ENCODE results near the gene ARL5C. TPM values are rescaled to one million over a fixed set of nuclear protein-coding genes. Genes with fewer than 3 reads are reported as not detected.
A peak's percentile ranks its signal among the peaks of the same experiment; 100 is the strongest.

The ARL5C gene
- total RNA-seq, 2 donors from 2014 or later: not detected

GRCh38 chr17:39186481-39187002, 20.6 kb upstream of the ARL5C start:
- DNase-seq (no peak), ATAC-seq (no peak)
- no peaks in the 10 kb centered on the region for H3K9me3 ChIP-seq (ENCODE audit: control insufficient read depth, low read length, poor library complexity, severe bottlenecking)
- H3K4me3 Mint-ChIP-seq: no peak overlapping the region
- H3K27me3 Mint-ChIP-seq: no peaks in the 10 kb centered on the region
- peaks cover 2% of the 10 kb centered on the region for H3K4me1 Mint-ChIP-seq
- H3K36me3 Mint-ChIP-seq (ENCODE audit: low read depth): peaks cover 8% of the 10 kb centered on the region
- no peak overlapping the region for H3K27ac Mint-ChIP-seq

GRCh38 chr17:39183720-39184119, 17.8 kb upstream of the ARL5C start:
- H3K9me3 ChIP-seq (ENCODE audit: control insufficient read depth, low read length, poor library complexity, severe bottlenecking): no peaks in the 10 kb centered on the region
- no peak for ATAC-seq
- Mint-ChIP-seq H3K4me3 (no peak overlapping the region), H3K27me3 (no peaks in the 10 kb centered on the region), H3K27ac (no peak overlapping the region), H3K4me1 (peaks cover 2% of the 10 kb centered on the region), H3K36me3 (ENCODE audit: low read depth) (peaks cover 8% of the 10 kb centered on the region)
- no peak for DNase-seq

- ATAC-seq (no peak), DNase-seq (no peak)
- Mint-ChIP-seq H3K4me1 (peaks cover 2% of the 10 kb centered on the region), H3K36me3 (ENCODE audit: low read depth) (peaks cover 8% of the 10 kb centered on the region), H3K4me3 (no peak overlapping the region), H3K27me3 (no peaks in the 10 kb centered on the region), H3K27ac (no peak overlapping the region)
- H3K9me3 ChIP-seq (ENCODE audit: control insufficient read depth, low read length, poor library complexity, severe bottlenecking): no peaks in the 10 kb centered on the region
Observed at GRCh38 chr17:39183045-39183444, 17.1 kb upstream of the ARL5C start.

GRCh38 chr17:39181303-39181702, 15.3 kb upstream of the ARL5C start:
- H3K36me3 Mint-ChIP-seq (ENCODE audit: low read depth): peaks cover 10% of the 10 kb centered on the region
- ATAC-seq (no peak), DNase-seq (no peak)
- no peak overlapping the region for H3K4me3 Mint-ChIP-seq
- no peaks in the 10 kb centered on the region for H3K27me3 Mint-ChIP-seq
- H3K9me3 ChIP-seq (ENCODE audit: control insufficient read depth, low read length, poor library complexity, severe bottlenecking): no peaks in the 10 kb centered on the region
- no peak overlapping the region for H3K27ac Mint-ChIP-seq
- peaks cover 4% of the 10 kb centered on the region for H3K4me1 Mint-ChIP-seq

- Mint-ChIP-seq H3K27ac (peak overlapping the region; percentile 65), H3K27me3 (no peaks in the 10 kb centered on the region), H3K36me3 (ENCODE audit: low read depth) (peaks cover 3% of the 10 kb centered on the region), H3K4me3 (no peak overlapping the region), H3K4me1 (peaks cover 11% of the 10 kb centered on the region)
- DNase-seq (no peak), ATAC-seq (no peak)
- H3K9me3 ChIP-seq (ENCODE audit: control insufficient read depth, low read length, poor library complexity, severe bottlenecking): no peaks in the 10 kb centered on the region
Observed at GRCh38 chr17:39178536-39178935, 12.6 kb upstream of the ARL5C start.

- Mint-ChIP-seq H3K27me3 (no peaks in the 10 kb centered on the region), H3K4me3 (no peak overlapping the region)
- no peak for DNase-seq
Observed at GRCh38 chr17:39177256-39177655, 11.3 kb upstream of the ARL5C start.

GRCh38 chr17:39175695-39176093, 9.7 kb upstream of the ARL5C start:
- no peaks in the 10 kb centered on the region for H3K9me3 ChIP-seq (ENCODE audit: control insufficient read depth, low read length, poor library complexity, severe bottlenecking)
- no peaks in the 10 kb centered on the region for H3K27me3 Mint-ChIP-seq
- no peak for DNase-seq
- H3K36me3 Mint-ChIP-seq (ENCODE audit: low read depth): peaks cover 2% of the 10 kb centered on the region
- peaks cover 18% of the 10 kb centered on the region for H3K4me1 Mint-ChIP-seq
- H3K4me3 Mint-ChIP-seq: no peak overlapping the region
- H3K27ac Mint-ChIP-seq: no peak overlapping the region
- ATAC-seq: no peak

More at GRCh38 chr17:39177256-39177655, 11.3 kb upstream of the ARL5C start:
- peaks cover 2% of the 10 kb centered on the region for H3K36me3 Mint-ChIP-seq (ENCODE audit: low read depth)
- peaks cover 13% of the 10 kb centered on the region for H3K4me1 Mint-ChIP-seq
- no peak for ATAC-seq
- H3K27ac Mint-ChIP-seq: no peak overlapping the region
- H3K9me3 ChIP-seq (ENCODE audit: control insufficient read depth, low read length, poor library complexity, severe bottlenecking): no peaks in the 10 kb centered on the region

- Mint-ChIP-seq H3K36me3 (ENCODE audit: low read depth) (peaks cover 2% of the 10 kb centered on the region), H3K4me3 (peak overlapping the region; percentile 52), H3K27me3 (no peaks in the 10 kb centered on the region), H3K27ac (no peak overlapping the region), H3K4me1 (peaks cover 18% of the 10 kb centered on the region)
- DNase-seq: peak; percentile 54 to 71 (median 62)
- peak; percentile 87 for ATAC-seq
- no peaks in the 10 kb centered on the region for H3K9me3 ChIP-seq (ENCODE audit: control insufficient read depth, low read length, poor library complexity, severe bottlenecking)
Observed at GRCh38 chr17:39174920-39175694, 9.1 kb upstream of the ARL5C start.

- ATAC-seq (no peak), DNase-seq (no peak)
- Mint-ChIP-seq H3K4me1 (peaks cover 18% of the 10 kb centered on the region), H3K36me3 (ENCODE audit: low read depth) (peaks cover 2% of the 10 kb centered on the region), H3K4me3 (no peak overlapping the region), H3K27me3 (no peaks in the 10 kb centered on the region), H3K27ac (peak overlapping the region; percentile 2)
- H3K9me3 ChIP-seq (ENCODE audit: control insufficient read depth, low read length, poor library complexity, severe bottlenecking): no peaks in the 10 kb centered on the region
Observed at GRCh38 chr17:39173526-39174274, 7.7 kb upstream of the ARL5C start.

GRCh38 chr17:39173080-39173479, 7.1 kb upstream of the ARL5C start:
- Mint-ChIP-seq H3K27ac (peak overlapping the region; percentile 2), H3K4me1 (peaks cover 18% of the 10 kb centered on the region), H3K4me3 (no peak overlapping the region), H3K27me3 (no peaks in the 10 kb centered on the region), H3K36me3 (ENCODE audit: low read depth) (peaks cover 2% of the 10 kb centered on the region)
- no peaks in the 10 kb centered on the region for H3K9me3 ChIP-seq (ENCODE audit: control insufficient read depth, low read length, poor library complexity, severe bottlenecking)
- no peak for DNase-seq
- no peak for ATAC-seq

- no peaks in the 10 kb centered on the region for H3K9me3 ChIP-seq (ENCODE audit: control insufficient read depth, low read length, poor library complexity, severe bottlenecking)
- H3K4me3 Mint-ChIP-seq: no peak overlapping the region
- peaks cover 7% of the 10 kb centered on the region for H3K27me3 Mint-ChIP-seq
- peaks cover under 1% of the 10 kb centered on the region for H3K36me3 Mint-ChIP-seq (ENCODE audit: low read depth)
- peaks cover 22% of the 10 kb centered on the region for H3K4me1 Mint-ChIP-seq
- ATAC-seq (no peak), DNase-seq (no peak)
- no peak overlapping the region for H3K27ac Mint-ChIP-seq
Observed at GRCh38 chr17:39171933-39172332, 6.0 kb upstream of the ARL5C start.

- Mint-ChIP-seq H3K36me3 (ENCODE audit: low read depth) (peaks cover 2% of the 10 kb centered on the region), H3K27ac (no peak overlapping the region)
Observed at GRCh38 chr17:39170558-39170957, 4.6 kb upstream of the ARL5C start.

GRCh38 chr17:39170109-39170508, 4.1 kb upstream of the ARL5C start:
- peaks cover 16% of the 10 kb centered on the region for H3K4me1 Mint-ChIP-seq
- DNase-seq (no peak), ATAC-seq (no peak)
- H3K36me3 Mint-ChIP-seq (ENCODE audit: low read depth): peaks cover 2% of the 10 kb centered on the region
- H3K27me3 Mint-ChIP-seq: peaks cover 20% of the 10 kb centered on the region
- no peak overlapping the region for H3K27ac Mint-ChIP-seq
- H3K9me3 ChIP-seq (ENCODE audit: control insufficient read depth, low read length, poor library complexity, severe bottlenecking): no peaks in the 10 kb centered on the region
- no peak overlapping the region for H3K4me3 Mint-ChIP-seq

More at GRCh38 chr17:39170558-39170957, 4.6 kb upstream of the ARL5C start:
- Mint-ChIP-seq H3K27me3 (peaks cover 19% of the 10 kb centered on the region), H3K4me3 (no peak overlapping the region), H3K4me1 (peaks cover 17% of the 10 kb centered on the region)
- H3K9me3 ChIP-seq (ENCODE audit: control insufficient read depth, low read length, poor library complexity, severe bottlenecking): no peaks in the 10 kb centered on the region
- ATAC-seq (no peak), DNase-seq (no peak)
